HCEC 1CT (cell line): ENCODE measurements around the gene SCGB3A1.

Experiments used
- DNase-seq: peaks from one replicate; pipeline ENCODE4 v3.0.0-alpha.2; 2017

Gene SCGB3A1

DNA sequence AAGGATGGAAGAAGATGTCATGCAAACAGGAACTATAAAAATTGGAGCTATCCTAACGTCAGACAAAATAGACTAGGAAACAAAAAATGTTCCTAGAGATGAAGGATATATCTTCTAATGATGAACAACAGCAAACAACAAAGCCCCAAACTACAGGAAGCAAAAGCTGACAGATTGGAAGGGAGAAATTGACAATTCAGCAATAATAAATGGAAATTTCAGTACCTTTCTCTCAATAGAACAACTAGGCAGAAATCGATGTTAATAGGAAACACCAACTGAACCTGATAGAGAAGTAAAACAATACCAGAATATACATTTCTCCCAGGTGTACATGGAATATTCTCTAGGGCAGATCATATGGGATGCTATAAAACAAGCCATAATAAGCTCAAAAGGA, 7.6 kb downstream of the SCGB3A1 start:
- DNase-seq: no peak

- no peak for DNase-seq
Observed at GRCh38 chr5:180580681-180581080, 10.6 kb downstream of the SCGB3A1 start.

- no peak for DNase-seq
Observed at GRCh38 chr5:180575571-180575970, 15.7 kb downstream of the SCGB3A1 start.

- DNase-seq: no peak
Observed at GRCh38 chr5:180568914-180569313, 22.4 kb downstream of the SCGB3A1 start.

DNA sequence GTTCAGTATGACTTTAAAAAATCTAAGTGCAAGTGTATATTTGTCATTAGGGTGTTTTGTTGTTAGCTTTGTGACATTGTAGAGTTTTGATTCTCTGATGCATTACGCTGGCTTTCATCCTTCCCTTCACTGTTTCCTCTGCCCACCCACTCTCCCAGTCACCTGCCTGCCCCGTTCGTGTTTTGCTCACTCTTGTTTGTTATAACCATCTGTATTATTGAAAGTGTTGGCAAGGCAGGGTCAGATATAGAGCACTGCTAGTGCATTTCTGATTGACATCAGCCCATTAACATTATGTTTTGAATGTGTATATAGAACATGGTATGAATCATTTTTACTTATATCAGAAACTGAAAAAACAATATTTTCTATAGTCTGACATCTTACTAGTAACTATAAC, 27.3 kb downstream of the SCGB3A1 start:
- no peak for DNase-seq

DNA sequence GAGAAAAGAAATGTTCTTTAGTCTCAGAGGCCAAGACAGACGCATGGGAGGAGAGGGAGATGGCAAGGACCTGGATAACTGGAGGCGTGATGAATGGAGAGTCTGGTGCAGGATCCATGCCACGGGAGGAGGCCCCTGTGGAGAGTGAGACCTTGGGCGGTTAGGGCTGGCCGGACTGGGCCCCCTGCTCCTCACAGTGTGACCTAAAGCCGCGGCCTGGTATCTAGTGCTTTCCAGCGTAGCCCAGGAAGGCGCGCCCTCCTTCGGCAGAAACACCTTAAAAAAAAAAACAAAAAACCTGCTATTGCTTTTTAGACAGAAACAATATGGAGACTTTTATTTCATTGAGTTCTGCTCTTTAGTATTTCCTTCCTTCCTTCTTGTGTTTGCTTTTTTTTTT, 33.1 kb downstream of the SCGB3A1 start:
- no peak for DNase-seq

GRCh38 chr5:180557217-180557809, 34.0 kb downstream of the SCGB3A1 start:
- DNase-seq: peak; percentile 4

DNA sequence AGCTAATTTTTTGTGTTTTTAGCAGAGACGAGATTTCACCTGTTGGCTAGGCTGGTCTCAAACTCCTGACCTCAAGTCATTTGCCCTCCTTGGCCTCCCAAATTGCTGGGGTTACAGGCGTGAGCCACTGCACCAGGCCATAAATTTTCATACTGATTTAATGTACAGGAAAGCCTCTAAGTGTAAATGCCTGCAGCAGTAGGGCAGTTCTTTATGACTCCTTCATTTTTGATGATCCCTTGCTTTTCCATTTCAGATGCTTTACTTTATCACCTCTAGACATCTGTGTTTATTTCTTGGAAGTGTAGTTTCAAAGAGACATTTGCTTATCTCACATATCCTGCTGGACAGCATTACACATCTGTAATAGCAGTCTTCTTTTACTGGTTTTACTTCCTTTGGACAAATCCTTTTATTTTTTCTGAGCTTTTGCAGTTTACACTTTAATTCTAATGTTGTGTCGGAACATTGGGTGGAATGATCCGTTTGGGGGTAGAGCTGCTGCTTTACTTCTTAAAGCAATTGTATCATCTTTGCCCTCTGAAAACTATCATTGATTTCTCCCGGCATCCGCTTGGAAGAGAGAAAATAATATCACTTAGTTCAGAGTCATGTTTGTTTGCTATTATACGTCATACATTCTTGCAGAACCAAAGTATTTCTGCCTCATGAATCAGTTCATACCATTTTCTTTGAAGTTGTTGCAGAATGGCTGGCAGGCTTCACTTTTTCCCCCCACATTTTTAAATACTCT, 36.0 kb downstream of the SCGB3A1 start:
- DNase-seq: no peak

DNA sequence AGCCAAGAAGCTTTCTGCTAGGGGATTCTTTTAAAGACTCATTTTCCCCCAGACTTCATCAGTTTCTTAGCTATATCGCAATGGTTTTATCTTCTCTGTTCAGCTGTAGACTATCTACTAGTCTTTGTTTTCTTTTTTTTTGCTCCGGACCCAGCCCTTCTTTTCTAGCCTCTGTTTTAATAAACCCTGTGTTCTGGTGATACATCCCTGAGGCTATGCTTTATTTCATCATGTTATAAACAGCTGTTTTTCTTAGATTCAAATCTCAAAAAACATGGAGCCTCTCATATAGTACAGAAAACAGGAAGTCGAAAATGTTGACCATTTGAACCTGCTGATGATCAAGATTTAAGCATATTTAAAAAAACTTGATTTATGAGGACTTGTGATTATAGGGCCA, 37.8 kb downstream of the SCGB3A1 start:
- DNase-seq: no peak

DNA sequence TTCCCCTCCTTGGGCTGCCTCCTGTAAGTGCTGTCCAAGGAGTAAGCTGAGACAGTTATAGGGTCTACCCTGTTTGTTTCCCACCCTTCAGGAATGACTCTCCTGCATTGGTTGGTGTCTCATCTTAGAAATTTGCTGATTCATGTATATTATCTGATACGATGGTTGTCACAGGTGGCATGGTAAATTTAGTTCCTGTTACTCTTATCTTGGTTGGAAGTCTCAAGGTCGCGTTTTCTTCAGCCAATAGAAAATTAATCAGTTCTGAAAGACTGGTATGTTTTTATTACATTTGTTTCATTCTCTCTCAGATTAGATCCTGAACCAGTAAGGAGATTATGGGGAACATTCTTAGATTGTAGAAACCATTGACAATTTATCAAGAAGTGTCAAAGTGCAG, 42.7 kb downstream of the SCGB3A1 start:
- DNase-seq: no peak

DNA sequence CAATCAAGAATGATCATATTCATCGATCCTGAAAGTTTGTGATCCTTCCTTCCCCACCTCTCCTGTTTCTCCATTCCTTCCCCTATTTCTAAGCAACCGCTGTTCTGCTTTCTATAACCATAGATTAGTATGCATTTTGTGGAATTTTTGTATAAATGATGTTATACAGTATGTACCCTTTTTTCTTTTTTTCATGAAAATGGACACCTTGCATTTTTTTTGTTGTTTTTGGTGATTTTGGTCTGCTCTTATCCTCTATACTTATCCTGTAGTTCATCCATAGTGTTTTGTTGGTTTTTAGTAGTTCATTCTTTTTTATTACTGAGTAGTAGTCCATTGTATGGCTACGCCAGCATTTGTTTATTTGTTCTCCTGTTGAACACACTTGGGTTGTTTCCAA, 46.1 kb downstream of the SCGB3A1 start:
- DNase-seq: no peak

DNA sequence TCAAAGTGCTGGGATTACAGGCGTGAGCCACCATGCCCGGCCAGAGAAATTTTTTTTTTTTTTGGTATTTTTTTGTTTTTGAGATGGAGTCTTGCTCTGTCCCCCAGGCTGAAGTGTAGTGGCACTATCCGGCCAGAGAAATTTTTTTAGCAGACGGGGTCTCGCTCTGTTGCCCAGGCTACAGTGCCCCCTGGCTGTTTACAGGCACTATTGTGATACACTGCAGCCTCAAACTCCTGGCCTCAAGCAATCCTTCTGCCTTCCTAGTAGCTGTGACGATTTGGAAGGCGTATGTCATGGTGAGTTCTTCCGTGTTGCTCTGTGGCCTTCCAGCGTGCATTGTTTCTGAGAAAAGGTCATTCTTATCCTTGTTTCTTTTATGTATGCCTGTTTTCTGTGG, 49.6 kb downstream of the SCGB3A1 start:
- no peak for DNase-seq
